ENCODE measurements around the gene DESI2.

DESI2 gene

GRCh38 chr1:244652623-244653438 is at the start of gene DESI2:
DESI2 (plus strand) TSS chr1:244653126; CDS start chr1:244653314, 188 bp downstream.
- peak; percentile 100 for DNase-seq

- DNase-seq: no peak
Measured at GRCh38 chr1:244603498-244603897, 49.4 kb upstream of the DESI2 start.

- DNase-seq: no peak
Measured at GRCh38 chr1:244605835-244606370, 47.0 kb upstream of the DESI2 start.

- no peak for DNase-seq
Measured at GRCh38 chr1:244614113-244614836, 38.7 kb upstream of the DESI2 start.

- no peak for DNase-seq
Measured at GRCh38 chr1:244614879-244615278, 38.0 kb upstream of the DESI2 start.

GRCh38 chr1:244615301-244615700 is 37.6 kb upstream of the DESI2 start:
- DNase-seq: no peak

GRCh38 chr1:244626709-244627108 is 26.2 kb upstream of the DESI2 start:
- DNase-seq: no peak

- no peak for DNase-seq
Measured at GRCh38 chr1:244628789-244629188, 24.1 kb upstream of the DESI2 start.

- no peak for DNase-seq
Measured at GRCh38 chr1:244633140-244633539, 19.8 kb upstream of the DESI2 start.

GRCh38 chr1:244634546-244634945 is 18.4 kb upstream of the DESI2 start:
- no peak for DNase-seq

- DNase-seq: no peak
Measured at GRCh38 chr1:244636488-244637259, 16.3 kb upstream of the DESI2 start.

- DNase-seq: no peak
Measured at GRCh38 chr1:244639561-244639960, 13.4 kb upstream of the DESI2 start.

- DNase-seq: no peak
Measured at GRCh38 chr1:244640917-244641316, 12.0 kb upstream of the DESI2 start.

GRCh38 chr1:244642526-244642925 is 10.4 kb upstream of the DESI2 start:
- no peak for DNase-seq

- no peak for DNase-seq
Measured at GRCh38 chr1:244642988-244643387, 9.9 kb upstream of the DESI2 start.

GRCh38 chr1:244645414-244645813 is 7.5 kb upstream of the DESI2 start:
- DNase-seq: no peak

- DNase-seq: no peak
Measured at GRCh38 chr1:244645890-244646289, 7.0 kb upstream of the DESI2 start.

GRCh38 chr1:244647819-244648218 is 5.1 kb upstream of the DESI2 start:
- DNase-seq: no peak

- no peak for DNase-seq
Measured at GRCh38 chr1:244651956-244652622, 837 bp upstream of the DESI2 start.

GRCh38 chr1:244653439-244654107 is 647 bp downstream of the DESI2 start:
- DNase-seq: peak; percentile 61

GRCh38 chr1:244654108-244655038 is 1.4 kb downstream of the DESI2 start:
- no peak for DNase-seq
